Right lobe of liver (tissue), 4 donors: ENCODE results near the gene AKAP14.

Source experiments
- CTCF ChIP-seq, 4 donors: fragments of 200-600 bp in 3 of 4; fragments of 450-650 bp in 1 of 4; IDR thresholded peaks; one replicate each; pipeline versions ENCODE4 v1.5.1 to v1.8.0; 2016 to 2022; ENCODE audit warnings: antibody characterized with exemption in 4 of 4, mild to moderate bottlenecking in 2 of 4
- POLR2A ChIP-seq: fragments of 450-650 bp; IDR thresholded peaks from one replicate; pipeline ENCODE4 v1.6.1; 2017; ENCODE audit warnings: antibody characterized with exemption, mild to moderate bottlenecking
- donor health status: DM: no; HTN: no; CAD: no.
- donor health status: DM: no; HTN: no; CAD: no.
- donor health status: DM: no; HTN: yes; CAD: no.

GRCh38 chrX:119942831-119943184 is 47.1 kb downstream of the AKAP14 start:
- TF ChIP-seq CTCF (IDR thresholded peaks at IDR 0.05) (no peak), POLR2A (no peak)
